OCI-LY3 (cell line): ENCODE results near the gene HSPB2.
"Not testable (repeated sequence)": the region's sequence is repeated elsewhere in the genome, so short reads cannot be mapped to it uniquely, and the experiment has no call there.

Source experiments
- H2AFZ ChIP-seq: fragments of 200-600, 300-600 bp; shearing (Covaris generic); 2 replicates; pipeline ENCODE4 v1.6.0; 2014; ENCODE audit warnings: antibody characterized with exemption, low read depth, low read length
- H3K27ac ChIP-seq: fragments of 200-600, 300-600 bp; sonication (generic); 2 replicates; pipeline ENCODE4 v1.5.1; 2014; ENCODE audit warnings: mild to moderate bottlenecking, low read length, moderate library complexity, mixed read lengths
- H3K27me3 ChIP-seq: fragments of 200-600, 300-600 bp; sonication (generic); 2 replicates; pipeline ENCODE4 v1.6.1; 2014; ENCODE audit warnings: low read depth, low read length, mixed read lengths
- H3K36me3 ChIP-seq: fragments of 200-600, 300-600 bp; sonication (generic); replicated peaks from 2 replicates; pipeline ENCODE3; 2014; ENCODE audit warnings: low read depth, low read length, mixed read lengths
- H3K4me1 ChIP-seq: fragments of 300-600, 200-600 bp; sonication (generic); 2 replicates; pipeline ENCODE4 v1.6.1; 2014; ENCODE audit warnings: low read length, mixed read lengths
- H3K4me2 ChIP-seq: fragments of 200-600, 300-600 bp; sonication (generic); 2 replicates; pipeline ENCODE4 v1.6.1; 2014; ENCODE audit warnings: low read length, mixed read lengths
- H3K4me3 ChIP-seq: fragments of 300-600, 200-600 bp; sonication (generic); 2 replicates; pipeline ENCODE4 v1.5.1; 2014; ENCODE audit warnings: antibody characterized with exemption, mild to moderate bottlenecking, low read length, moderate library complexity
- H3K79me2 ChIP-seq: fragments of 300-600, 200-600 bp; shearing (Covaris generic); 2 replicates; pipeline ENCODE4 v1.6.1; 2014; ENCODE audit warnings: mild to moderate bottlenecking, low read length, mixed read lengths
- H3K9ac ChIP-seq: fragments of 300-600, 200-600 bp; shearing (Covaris generic); 2 replicates; pipeline ENCODE4 v1.6.0; 2014; ENCODE audit warnings: mild to moderate bottlenecking, low read length, moderate library complexity
- H3K9me3 ChIP-seq: fragments of 200-600, 300-600 bp; shearing (Covaris generic); 2 replicates; pipeline ENCODE4 v1.6.1; 2014; ENCODE audit warnings: low read length, mixed read lengths; ENCODE audit not compliant: insufficient read depth
- H4K20me1 ChIP-seq: fragments of 200-600, 300-600 bp; sonication (generic); 2 replicates; pipeline ENCODE4 v1.6.1; 2016; ENCODE audit warnings: low read length, mixed read lengths; ENCODE audit not compliant: insufficient read depth
- EZH2phosphoT487 ChIP-seq: fragments of 200-600 bp; shearing (Covaris generic); IDR thresholded peaks from 2 replicates; pipeline ENCODE4 v1.6.1; 2018; ENCODE audit warnings: antibody characterized with exemption, mixed run types, low read depth
- TF ChIP-seq, protein P1 (sequence below): fragments of 200-600, 300-600 bp; sonication (generic); IDR thresholded peaks from 2 replicates; pipeline ENCODE4 v1.5.1; 2014; ENCODE audit warnings: antibody characterized with exemption, low read length, low read depth

The HSPB2 gene

GRCh38 chr11:111925953-111926352 is 13.4 kb downstream of the HSPB2 start:
- TF ChIP-seq, protein P1, sequence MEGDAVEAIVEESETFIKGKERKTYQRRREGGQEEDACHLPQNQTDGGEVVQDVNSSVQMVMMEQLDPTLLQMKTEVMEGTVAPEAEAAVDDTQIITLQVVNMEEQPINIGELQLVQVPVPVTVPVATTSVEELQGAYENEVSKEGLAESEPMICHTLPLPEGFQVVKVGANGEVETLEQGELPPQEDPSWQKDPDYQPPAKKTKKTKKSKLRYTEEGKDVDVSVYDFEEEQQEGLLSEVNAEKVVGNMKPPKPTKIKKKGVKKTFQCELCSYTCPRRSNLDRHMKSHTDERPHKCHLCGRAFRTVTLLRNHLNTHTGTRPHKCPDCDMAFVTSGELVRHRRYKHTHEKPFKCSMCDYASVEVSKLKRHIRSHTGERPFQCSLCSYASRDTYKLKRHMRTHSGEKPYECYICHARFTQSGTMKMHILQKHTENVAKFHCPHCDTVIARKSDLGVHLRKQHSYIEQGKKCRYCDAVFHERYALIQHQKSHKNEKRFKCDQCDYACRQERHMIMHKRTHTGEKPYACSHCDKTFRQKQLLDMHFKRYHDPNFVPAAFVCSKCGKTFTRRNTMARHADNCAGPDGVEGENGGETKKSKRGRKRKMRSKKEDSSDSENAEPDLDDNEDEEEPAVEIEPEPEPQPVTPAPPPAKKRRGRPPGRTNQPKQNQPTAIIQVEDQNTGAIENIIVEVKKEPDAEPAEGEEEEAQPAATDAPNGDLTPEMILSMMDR, result no peak
- no peak for TF ChIP-seq EZH2phosphoT487
- no peak overlapping the region for H3K27ac ChIP-seq
- no peak overlapping the region; the same call in 1 of the 2 replicates for H3K9ac ChIP-seq

GRCh38 chr11:111926505-111927391 is 14.2 kb downstream of the HSPB2 start:
- Histone ChIP-seq H3K4me2 (peak overlapping the region; percentile 100), H3K36me3 (no peaks in the 10 kb centered on the region), H3K27ac (peak overlapping the region; percentile 33), H2AFZ (peak overlapping the region; percentile 98), H3K4me1 (peaks cover 13% of the 10 kb centered on the region), H3K4me3 (peak overlapping the region; percentile 94), H3K27me3 (peaks cover 5% of the 10 kb centered on the region; the same call in 1 of the 2 replicates), H3K9me3 (no peaks in the 10 kb centered on the region), H3K79me2 (no peaks in the 10 kb centered on the region), H4K20me1 (no peaks in the 10 kb centered on the region), H3K9ac (peak overlapping the region; percentile 72)
- TF ChIP-seq, protein P1, result no peak
- no peak for TF ChIP-seq EZH2phosphoT487

More at GRCh38 chr11:111925953-111926352, 13.4 kb downstream of the HSPB2 start:
- peaks cover 5% of the 10 kb centered on the region; the same call in 1 of the 2 replicates for H3K27me3 ChIP-seq
- H2AFZ ChIP-seq, result no peak overlapping the region
- H3K36me3 ChIP-seq, result no peaks in the 10 kb centered on the region
- H3K4me1 ChIP-seq, result peaks cover 13% of the 10 kb centered on the region
- no peaks in the 10 kb centered on the region for H3K79me2 ChIP-seq
- no peaks in the 10 kb centered on the region for H3K9me3 ChIP-seq
- peak overlapping the region; percentile 79 for H3K4me2 ChIP-seq
- H4K20me1 ChIP-seq, result no peaks in the 10 kb centered on the region
- H3K4me3 ChIP-seq, result peak overlapping the region; percentile 81

- Histone ChIP-seq H3K27ac (no peak overlapping the region), H3K79me2 (no peaks in the 10 kb centered on the region), H4K20me1 (no peaks in the 10 kb centered on the region), H3K4me2 (peak overlapping the region; percentile 10), H3K9ac (no peak overlapping the region), H2AFZ (no peak overlapping the region), H3K4me3 (no peak overlapping the region), H3K27me3 (no peaks in the 10 kb centered on the region), H3K36me3 (no peaks in the 10 kb centered on the region), H3K9me3 (no peaks in the 10 kb centered on the region), H3K4me1 (peaks cover 14% of the 10 kb centered on the region)
- TF ChIP-seq EZH2phosphoT487, result no peak
- TF ChIP-seq, protein P1, result no peak
Measured at GRCh38 chr11:111930472-111930871, 17.9 kb downstream of the HSPB2 start.

- Histone ChIP-seq H3K4me2 (no peak overlapping the region), H3K9ac (no peak overlapping the region), H3K36me3 (no peaks in the 10 kb centered on the region), H3K79me2 (peaks cover 5% of the 10 kb centered on the region; the same call in 1 of the 2 replicates), H4K20me1 (no peaks in the 10 kb centered on the region), H3K27me3 (no peaks in the 10 kb centered on the region), H2AFZ (no peak overlapping the region), H3K27ac (no peak overlapping the region), H3K4me1 (peaks cover 21% of the 10 kb centered on the region), H3K4me3 (no peak overlapping the region), H3K9me3 (no peaks in the 10 kb centered on the region)
- TF ChIP-seq, protein P1, result no peak
- no peak for TF ChIP-seq EZH2phosphoT487
Measured at GRCh38 chr11:111932611-111932950, 20.0 kb downstream of the HSPB2 start.

- not testable (repeated sequence) for H3K9me3 ChIP-seq, H3K27ac ChIP-seq, H3K4me2 ChIP-seq, H4K20me1 ChIP-seq, H3K36me3 ChIP-seq, H3K9ac ChIP-seq, H3K4me3 ChIP-seq, H3K27me3 ChIP-seq, H2AFZ ChIP-seq
- H3K4me1 ChIP-seq, result peaks cover 27% of the 10 kb centered on the region
- H3K79me2 ChIP-seq, result peaks cover 10% of the 10 kb centered on the region; the same call in 1 of the 2 replicates
Measured at GRCh38 chr11:111933176-111933575, 20.6 kb downstream of the HSPB2 start.
